GM18517 (cell line): ENCODE results near the gene ABCF2.

Source experiments
- ATAC-seq: cut with Tn5 transposase; IDR thresholded peaks from one replicate; pipeline ENCODE4 v1.9.1; 2021; ENCODE audit warnings: mild to moderate bottlenecking, moderate library complexity; ENCODE audit not compliant: unreplicated experiment

ABCF2 gene

DNA sequence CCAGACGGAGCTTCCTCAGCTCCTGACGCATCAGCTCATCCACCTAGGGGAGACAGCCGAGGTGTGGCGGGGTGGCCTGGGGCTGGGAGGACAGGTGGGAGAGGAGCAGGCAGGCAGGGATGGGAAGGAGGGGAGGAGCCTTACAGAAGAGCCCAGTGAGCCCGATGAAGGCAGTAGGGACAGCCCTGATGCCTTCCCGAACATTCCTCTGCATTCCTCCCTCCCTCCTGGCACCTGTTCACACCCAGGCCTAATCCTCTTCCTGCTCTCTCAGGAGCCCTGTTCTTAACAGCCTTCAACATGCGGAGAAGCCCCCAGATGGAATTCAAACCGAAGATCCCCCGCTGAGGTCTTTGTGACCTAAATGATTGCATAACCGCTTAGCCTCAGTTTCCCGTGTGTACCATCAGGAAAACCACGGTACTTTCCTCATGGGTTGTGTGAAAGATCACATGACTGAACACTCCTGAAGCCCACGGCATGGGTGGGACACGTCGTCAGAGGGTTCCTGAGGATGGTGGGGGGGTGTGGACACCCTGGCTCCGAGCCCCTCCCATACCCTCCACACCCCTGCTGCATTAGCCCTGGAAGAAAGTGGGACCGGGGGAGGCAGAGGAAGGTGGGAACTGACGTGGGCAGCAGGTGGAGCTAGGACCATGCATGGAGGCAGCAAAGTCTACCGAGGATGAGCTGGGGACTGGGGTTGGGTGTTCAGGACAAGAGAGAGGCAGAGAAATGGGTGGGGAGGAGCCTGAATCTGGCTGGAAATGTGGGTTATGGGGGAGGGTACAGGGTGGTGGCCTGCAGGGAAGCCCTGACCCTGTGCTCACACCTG, 31.2 kb downstream of the ABCF2 start:
- no peak for ATAC-seq

DNA sequence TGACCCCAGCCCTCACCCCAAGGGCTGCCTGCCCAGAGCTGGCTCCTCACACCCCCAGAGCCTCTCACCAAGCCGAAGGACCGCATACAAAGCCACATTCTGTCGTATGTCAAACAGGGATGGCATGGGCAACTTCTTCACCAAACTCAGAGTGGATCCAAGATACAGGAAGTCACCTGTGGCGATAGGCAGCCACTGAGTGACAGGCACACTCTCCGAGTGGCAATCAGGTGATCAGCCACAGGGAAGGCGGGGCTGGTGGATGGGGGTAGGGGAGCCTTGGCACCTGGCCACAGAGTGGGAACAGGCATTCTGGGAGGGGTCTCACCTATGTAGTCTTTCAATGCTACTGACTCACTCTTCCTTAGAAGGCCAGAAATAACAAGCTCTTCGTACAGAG, 32.8 kb downstream of the ABCF2 start:
- no peak for ATAC-seq

GRCh38 chr7:151193203-151193978, 33.6 kb downstream of the ABCF2 start:
- ATAC-seq = no peak

- no peak for ATAC-seq
Measured at GRCh38 chr7:151192002-151192539, 34.9 kb downstream of the ABCF2 start.

DNA sequence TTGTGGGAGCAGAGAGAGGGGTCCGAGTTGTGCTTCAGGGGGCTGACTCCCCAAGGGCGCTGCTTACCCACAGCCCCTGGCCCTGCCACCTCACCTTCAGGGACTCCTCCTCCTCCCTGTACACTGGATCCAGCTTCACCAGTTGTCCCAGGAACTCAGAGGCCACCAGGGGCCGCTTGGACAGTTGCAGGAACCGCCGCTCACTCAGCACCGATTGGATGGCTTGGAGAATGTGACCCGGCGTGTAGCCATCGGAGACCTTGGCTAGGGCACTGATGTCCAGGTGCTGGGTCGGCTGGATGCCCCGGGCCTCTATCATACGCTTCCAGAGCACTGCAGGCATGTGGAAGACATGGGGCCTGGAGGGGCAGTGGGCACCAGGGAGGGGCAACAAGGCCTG, 35.5 kb downstream of the ABCF2 start:
- no peak for ATAC-seq

DNA sequence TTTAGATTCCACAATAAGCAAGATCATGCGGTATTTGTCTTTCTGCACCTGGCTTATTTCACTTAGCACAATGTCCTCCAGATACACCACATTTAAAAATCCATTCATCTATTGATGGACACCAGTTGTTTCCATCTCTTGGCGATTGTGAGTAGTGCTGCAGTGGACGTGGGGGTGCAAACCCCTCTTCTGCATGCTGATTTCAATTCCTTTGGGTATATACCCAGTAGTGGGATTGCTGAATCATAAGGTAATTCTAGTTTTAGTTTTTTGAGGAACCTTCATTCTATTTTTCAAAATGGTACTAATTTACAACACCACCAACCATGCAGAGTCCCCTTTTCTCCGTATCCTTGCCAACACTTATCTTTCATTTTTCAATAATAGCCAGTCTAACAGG, 38.0 kb downstream of the ABCF2 start:
- no peak for ATAC-seq

- ATAC-seq = no peak
Measured at GRCh38 chr7:151188252-151188542, 38.8 kb downstream of the ABCF2 start.

- no peak for ATAC-seq
Measured at GRCh38 chr7:151187409-151188251, 39.4 kb downstream of the ABCF2 start.

DNA sequence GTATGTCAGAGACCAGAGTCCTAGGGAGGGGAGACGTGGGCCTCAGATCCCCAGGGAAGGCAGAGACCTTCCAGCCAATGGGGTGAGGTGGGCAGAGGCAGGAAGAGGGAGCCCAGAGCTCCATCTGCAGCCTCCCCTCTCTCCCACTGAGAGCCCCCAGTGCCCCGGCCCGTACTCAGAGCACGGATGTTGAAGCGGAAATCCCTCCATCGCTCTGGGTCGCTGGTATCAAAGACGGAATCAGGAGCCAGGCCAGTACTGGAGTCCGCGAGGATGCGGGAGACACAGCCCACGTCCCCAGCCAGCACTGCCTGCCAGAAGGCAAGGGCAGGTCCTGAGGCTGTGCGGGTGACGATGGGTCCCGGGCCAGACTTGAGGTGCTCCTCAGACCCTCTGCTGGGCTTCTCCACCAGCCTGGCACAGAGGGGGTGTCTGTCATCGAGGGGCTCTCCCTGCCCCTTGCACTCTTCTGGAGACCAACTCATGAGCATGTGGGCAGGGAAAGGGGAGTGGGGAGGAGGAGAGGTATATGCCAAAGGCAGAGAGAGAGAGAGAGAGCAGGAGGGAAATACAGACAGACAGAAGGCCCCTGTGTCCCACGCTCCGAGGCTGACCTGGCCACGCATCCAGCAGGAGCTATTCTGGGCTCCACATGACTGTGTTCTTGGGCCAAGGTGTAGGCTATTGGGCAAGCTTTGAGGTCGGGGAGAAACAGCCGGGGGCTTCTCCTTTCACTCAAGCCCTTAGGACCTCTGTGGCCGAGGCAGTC, 40.2 kb downstream of the ABCF2 start, which contains the start of gene ASB10:
Gene ASB10, minus strand, starts transcription at position 611 of the 769 bp plus-strand sequence. Its CDS starts 120 bp downstream, at position 491.
- no peak for ATAC-seq

DNA sequence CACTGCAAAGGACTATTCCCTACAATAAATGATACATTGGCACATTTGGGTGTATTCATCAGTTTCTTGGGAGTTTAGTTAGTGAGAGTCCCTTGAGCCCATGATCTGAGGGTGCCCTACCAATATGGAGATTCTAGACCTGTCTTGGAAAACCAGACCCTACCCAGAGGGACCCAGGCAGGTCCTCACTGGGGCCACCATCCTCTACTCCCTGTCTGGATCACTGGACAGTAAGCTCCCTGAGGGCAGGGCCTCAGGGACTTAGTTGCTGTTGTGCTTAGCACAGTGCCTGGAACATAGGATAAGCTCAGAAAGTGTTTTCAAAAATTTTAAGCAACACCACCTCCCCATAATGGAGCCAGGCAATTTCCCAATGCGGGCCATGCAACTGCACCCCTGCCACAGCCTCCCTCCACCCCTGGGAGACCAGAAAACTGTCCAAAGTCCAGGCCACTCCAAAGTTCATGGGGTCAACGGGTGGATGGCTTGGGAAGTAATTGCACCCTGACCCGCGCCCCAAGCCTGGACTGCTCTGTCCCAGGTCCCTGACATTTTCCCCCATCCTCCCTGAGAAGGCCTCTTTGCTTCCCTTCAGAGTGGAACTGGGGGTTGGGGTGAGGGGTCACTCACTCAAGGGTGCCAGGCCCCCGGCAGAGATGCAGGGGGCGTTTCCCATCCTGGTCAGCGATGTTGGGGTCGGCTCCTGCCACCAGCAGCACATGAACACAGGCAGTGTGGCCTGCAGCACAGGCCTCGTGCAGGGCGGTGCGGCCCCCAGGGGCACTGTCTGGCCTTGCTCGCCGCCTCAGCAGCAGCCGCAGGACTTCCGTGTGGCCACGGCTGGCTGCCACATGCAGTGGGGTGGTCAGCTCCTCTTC, 41.0 kb downstream of the ABCF2 start:
- ATAC-seq = no peak

DNA sequence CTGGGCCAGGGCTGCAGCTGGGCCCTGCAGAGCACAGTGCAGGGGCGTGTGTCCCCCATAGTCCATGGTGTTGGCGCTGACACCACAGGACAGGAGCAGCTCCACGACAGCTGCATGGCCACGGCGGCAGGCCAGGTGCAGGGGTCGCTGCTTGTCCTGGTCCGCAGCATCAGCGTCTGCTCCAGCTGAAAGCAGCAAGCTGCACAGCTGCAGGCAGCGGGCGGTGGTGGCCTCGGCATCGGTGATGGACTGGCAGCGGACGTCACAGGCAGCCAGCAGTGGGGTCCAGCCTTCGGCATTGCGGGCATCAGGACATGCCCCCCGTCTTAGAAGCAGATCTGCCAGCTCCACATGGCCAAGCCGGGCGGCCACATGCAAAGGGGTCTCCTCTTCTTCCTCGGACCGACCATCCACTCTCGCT, 46.0 kb downstream of the ABCF2 start:
- no peak for ATAC-seq

GRCh38 chr7:151179946-151180345, 47.1 kb downstream of the ABCF2 start:
- ATAC-seq = no peak

DNA sequence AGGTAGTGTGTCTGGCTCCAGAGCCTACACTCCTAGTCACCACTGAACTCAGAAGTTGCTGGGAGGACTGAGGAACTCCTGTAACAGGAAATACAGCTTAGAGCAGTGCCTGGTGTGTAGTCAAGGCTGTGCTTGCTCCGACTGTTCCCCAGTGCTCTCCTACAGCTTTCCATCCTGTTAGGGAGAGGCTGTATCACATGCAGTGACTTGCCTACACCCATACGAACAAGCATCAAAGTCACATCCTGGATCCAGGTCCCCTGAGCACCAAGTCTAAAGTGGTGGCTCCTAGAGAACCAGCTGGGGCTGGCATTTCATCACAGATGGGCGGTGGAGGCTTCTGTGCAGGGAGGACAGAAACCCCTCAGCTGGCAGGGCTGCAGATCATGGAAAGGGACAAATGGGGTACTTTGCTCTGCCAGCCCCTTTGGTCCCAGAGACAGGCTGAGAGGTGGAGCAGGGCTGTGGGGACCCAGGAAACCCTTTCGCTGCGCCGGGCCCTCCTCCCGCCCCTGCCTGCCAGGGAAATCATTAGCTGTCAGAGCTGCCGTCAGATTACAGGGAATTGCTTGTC, 47.6 kb downstream of the ABCF2 start:
- ATAC-seq = no peak

DNA sequence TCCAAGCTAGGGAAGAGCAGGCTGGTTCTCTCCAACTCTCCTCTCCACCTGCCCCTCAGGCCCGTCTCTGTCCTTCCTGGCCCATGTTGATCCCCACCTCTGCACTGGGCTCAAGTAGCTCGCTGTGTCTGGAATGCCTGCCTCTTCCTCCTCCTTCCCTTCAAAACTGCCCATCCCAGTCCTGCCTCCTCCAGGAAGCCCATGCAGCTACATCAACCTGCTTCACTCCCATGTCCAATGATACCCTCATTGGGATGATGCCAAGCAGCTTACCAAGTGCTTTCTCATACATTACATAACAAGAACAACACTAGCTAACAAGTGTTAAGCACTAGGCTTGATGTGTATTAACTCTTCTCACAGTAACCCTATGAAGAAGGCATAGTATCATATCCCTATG, 48.2 kb downstream of the ABCF2 start:
- no peak for ATAC-seq

DNA sequence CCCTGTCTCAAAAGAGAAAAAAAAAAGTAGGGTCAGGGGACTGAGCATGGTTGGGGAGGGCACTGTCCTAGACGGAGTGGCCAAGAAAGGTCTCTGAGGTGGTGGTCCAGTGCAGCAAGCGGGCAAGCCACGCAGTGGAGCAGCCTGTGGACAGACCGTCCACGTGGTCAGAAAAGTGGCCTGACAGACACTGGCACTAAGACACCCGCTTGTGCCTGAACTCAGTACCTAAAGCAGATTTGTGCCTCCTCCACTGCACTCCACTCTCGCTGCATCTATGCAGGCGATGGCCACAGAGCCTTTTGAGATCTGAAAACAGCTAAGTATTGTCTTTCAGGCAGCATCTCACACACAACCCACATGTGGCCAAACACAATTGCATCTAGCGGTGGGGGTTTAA, 48.8 kb downstream of the ABCF2 start:
- ATAC-seq = no peak

- ATAC-seq = no peak
Measured at GRCh38 chr7:151177310-151177709, 49.7 kb downstream of the ABCF2 start.

DNA sequence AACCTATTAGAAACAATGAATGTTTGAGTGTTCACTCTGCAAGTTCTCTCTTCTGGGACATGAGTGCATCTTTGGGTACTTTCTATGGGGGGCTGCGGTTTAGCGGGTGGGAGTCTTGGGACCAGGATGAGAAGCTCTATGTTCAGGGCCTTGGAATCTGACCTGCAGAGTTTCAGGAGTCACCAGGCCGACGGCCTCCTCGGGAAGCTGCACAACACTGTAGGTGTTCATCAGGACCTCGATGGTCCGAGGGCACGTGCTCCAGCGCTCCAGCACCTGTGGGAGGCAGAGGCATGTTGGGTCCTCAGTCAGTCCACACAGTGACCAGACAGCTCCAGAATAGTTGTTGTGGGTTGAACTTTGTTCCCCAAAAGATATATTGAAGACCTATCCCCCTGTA, 50.6 kb downstream of the ABCF2 start:
- ATAC-seq = no peak

GRCh38 chr7:151175793-151176311, 51.2 kb downstream of the ABCF2 start:
- no peak for ATAC-seq
